Measurements from ENCODE around the gene PLEKHH1.
A peak's percentile ranks its signal among the peaks of the same experiment; 100 is the strongest.

Gene PLEKHH1

GRCh38 chr14:67599698-67600561 is 66.8 kb downstream of the PLEKHH1 start, which contains the start of gene PIGH (continued):
- 0 out of 2 replicates have a peak, but pooled peaks have one; percentile 50 for TF ChIP-seq ZNF518A (tag by site-specific recombination; conservative IDR thresholded peaks at IDR 0.05; ENCODE audit: low read depth)
- peak; percentile 18; the same call in 1 of the 2 replicates for TF ChIP-seq ZNF629 (tag by site-specific recombination; IDR thresholded peaks at IDR 0.05)
- peak; percentile 94 for TF ChIP-seq PRDM10 (tag by site-specific recombination; IDR thresholded peaks at IDR 0.05)
- TF ChIP-seq CTCF (tag by site-specific recombination; IDR thresholded peaks at IDR 0.05), result peak; percentile 95
- TF ChIP-seq PRDM2 (tag by site-specific recombination; IDR thresholded peaks at IDR 0.05; ENCODE audit: borderline replicate concordance), result no peak
- no peak for TF ChIP-seq ZNF23 (tag by site-specific recombination; IDR thresholded peaks at IDR 0.05; ENCODE audit: borderline replicate concordance)
- TF ChIP-seq ELK4 (IDR thresholded peaks at IDR 0.05; ENCODE audit: borderline replicate concordance, low read depth, low read length), result no peak
- TF ChIP-seq ZNF10 (tag by site-specific recombination; IDR thresholded peaks at IDR 0.05), result no peak
- TF ChIP-seq ZNF2 (tag by site-specific recombination; IDR thresholded peaks at IDR 0.05), result peak; percentile 51; the same call in 1 of the 2 replicates
- peak; percentile 97 for TF ChIP-seq REST (tag by site-specific recombination; IDR thresholded peaks at IDR 0.05)
- 0 out of 2 replicates have a peak, but pooled peaks have one; percentile 26 for TF ChIP-seq ZXDB (tag by site-specific recombination; IDR thresholded peaks at IDR 0.05)
- no peak for TF ChIP-seq ZNF302 (tag by site-specific recombination; IDR thresholded peaks at IDR 0.05; ENCODE audit: low read depth)
- TF ChIP-seq GLI2 (tag by site-specific recombination; IDR thresholded peaks at IDR 0.05; ENCODE audit: borderline replicate concordance, low read depth), result no peak
- TF ChIP-seq EGR2 (tag by site-specific recombination; IDR thresholded peaks at IDR 0.05; ENCODE audit: low read depth), result 0 out of 2 replicates have a peak, but pooled peaks have one; percentile 20
